AG04450 (cell line): ENCODE measurements around the gene CSNK2A3. TPM values are rescaled to one million over a fixed set of nuclear protein-coding genes. Genes with fewer than 3 reads are reported as not detected.

Source experiments
- CTCF ChIA-PET: fragments of 300-600, 350-600 bp; formaldehyde crosslinking; extraction: SDS; loops from one replicate; lab custom pipeline; 2022; ENCODE audit warnings: antibody characterized with exemption, inconsistent platforms; lab: Charles Lee
- POLR2A ChIA-PET: fragments of 350-600 bp; formaldehyde crosslinking; extraction: SDS; loops from one replicate; lab custom pipeline; 2021; ENCODE audit warnings: antibody characterized with exemption, inconsistent platforms; lab: Yijun Ruan, JAX
- DNase-seq: peaks from one replicate; pipeline ENCODE4 v3.0.0-alpha.2; 2011; ENCODE audit warnings: low read depth, low spot score
- H3K27ac ChIP-seq: one replicate; pipeline ENCODE4 v1.5.1; 2012; ENCODE audit warnings: low read depth, low read length, control low read depth
- H3K27me3 ChIP-seq: one replicate; pipeline ENCODE4 v1.6.0; 2012; ENCODE audit warnings: low read length; ENCODE audit not compliant: control insufficient read depth, insufficient read depth
- H3K4me3 ChIP-seq: 2 replicates; pipeline ENCODE4 v1.5.1; 2011; ENCODE audit warnings: mild to moderate bottlenecking, low read depth, low read length, control low read depth
- H3K9me3 ChIP-seq: 2 replicates; pipeline ENCODE4 v1.5.1; 2012; ENCODE audit warnings: low read length; ENCODE audit not compliant: control insufficient read depth, insufficient read depth
- CTCF ChIP-seq: IDR thresholded peaks from 2 replicates; pipeline ENCODE4 v1.5.1; 2011; ENCODE audit warnings: low read depth, low read length, control low read depth, inconsistent platforms
- polyA plus RNA-seq: library from polyadenylated mRNA; depleted of rRNA; stranded (reverse); fragments of >200 nt; gene quantifications from 2 replicates; pipeline ENCODE4 v1.2.3, GENCODE V29; 2011

CSNK2A3 gene
- polyA plus RNA-seq, 1 experiment, result 5.2 TPM

GRCh38 chr11:11384829-11385228 lies 31.8 kb upstream of the CSNK2A3 start:
- Histone ChIP-seq H3K27ac (no peak overlapping the region), H3K27me3 (no peaks in the 10 kb centered on the region), H3K4me3 (no peak overlapping the region), H3K9me3 (no peaks in the 10 kb centered on the region; the same call in 1 of the 2 replicates)
- DNase-seq, result no peak
- ChIA-PET POLR2A (no interaction called here), CTCF (no interaction called here)
- no peak for TF ChIP-seq CTCF

GRCh38 chr11:11383995-11384394 lies 30.9 kb upstream of the CSNK2A3 start:
- Histone ChIP-seq H3K27me3 (no peaks in the 10 kb centered on the region), H3K9me3 (no peaks in the 10 kb centered on the region; the same call in 1 of the 2 replicates), H3K4me3 (no peak overlapping the region), H3K27ac (no peak overlapping the region)
- CTCF ChIA-PET, result no interaction called here
- POLR2A ChIA-PET, result no interaction called here
- no peak for TF ChIP-seq CTCF
- no peak for DNase-seq

GRCh38 chr11:11382858-11383532 lies 29.9 kb upstream of the CSNK2A3 start:
- Histone ChIP-seq H3K27me3 (no peaks in the 10 kb centered on the region), H3K9me3 (no peaks in the 10 kb centered on the region; the same call in 1 of the 2 replicates), H3K27ac (no peak overlapping the region), H3K4me3 (no peak overlapping the region)
- ChIA-PET CTCF (no interaction called here), POLR2A (no interaction called here)
- TF ChIP-seq CTCF, result no peak
- no peak for DNase-seq

- ChIA-PET POLR2A (no interaction called here), CTCF (no interaction called here)
- Histone ChIP-seq H3K27ac (no peak overlapping the region), H3K27me3 (no peaks in the 10 kb centered on the region), H3K4me3 (no peak overlapping the region), H3K9me3 (no peaks in the 10 kb centered on the region; the same call in 1 of the 2 replicates)
- no peak for TF ChIP-seq CTCF
- DNase-seq, result no peak
Measured at GRCh38 chr11:11381471-11382105, 28.5 kb upstream of the CSNK2A3 start.

- ChIA-PET POLR2A (no interaction called here), CTCF (no interaction called here)
- H3K9me3 ChIP-seq, result no peaks in the 10 kb centered on the region; the same call in 1 of the 2 replicates
- H3K27me3 ChIP-seq, result no peaks in the 10 kb centered on the region
- no peak for DNase-seq
- H3K27ac ChIP-seq, result no peak overlapping the region
- H3K4me3 ChIP-seq, result no peak overlapping the region
- TF ChIP-seq CTCF, result no peak
Measured at GRCh38 chr11:11380883-11381282, 27.8 kb upstream of the CSNK2A3 start.
